ENCODE data around the gene CLIP1.

DNA sequence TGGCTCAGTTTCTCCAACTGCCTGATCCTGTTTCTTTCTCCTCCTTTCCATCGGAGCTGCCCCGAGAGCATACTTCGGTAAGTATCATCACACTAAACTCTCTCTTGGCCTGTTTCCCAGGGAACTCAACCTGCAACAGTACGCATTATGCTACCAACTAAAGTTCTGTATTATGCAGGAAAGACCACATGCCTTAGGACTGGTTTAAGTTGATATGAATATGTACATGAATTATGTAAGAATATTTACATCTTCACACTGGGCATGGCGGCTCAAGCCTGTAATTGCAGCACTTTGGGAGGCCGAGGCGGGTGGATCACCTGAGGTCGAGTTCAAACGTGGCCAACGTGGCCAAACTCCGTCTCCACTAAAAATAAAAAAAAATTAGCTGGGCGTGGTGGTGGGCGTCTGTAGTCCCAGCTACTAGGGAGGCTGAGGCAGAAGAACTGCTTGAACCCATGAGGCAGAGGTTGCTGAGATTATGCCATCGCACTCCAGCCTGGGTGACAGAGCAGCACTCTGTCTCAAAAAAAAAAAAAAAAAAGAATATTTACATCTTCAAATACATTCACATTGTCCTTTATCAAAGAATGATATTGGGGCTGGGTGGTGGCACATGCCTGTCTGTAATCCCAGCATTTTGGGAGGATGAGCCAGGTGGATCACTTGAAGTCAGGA is 124.3 kb downstream of the CLIP1 start:
- TF ChIP-seq SP1 (IDR thresholded peaks at IDR 0.05; ENCODE audit: low read depth, low read length) (no peak), CTCF (IDR thresholded peaks at IDR 0.05; ENCODE audit: control extremely low read depth in 1 of 3, insufficient read depth in 1 of 3, low read depth in 1 of 3, low read length in 3 of 3) (no peak), RBBP5 (IDR thresholded peaks at IDR 0.05; ENCODE audit: borderline replicate concordance, low read depth, low read length) (no peak), POLR2AphosphoS5 (IDR thresholded peaks at IDR 0.05; ENCODE audit: low read depth, low read length) (no peak), POLR2A (IDR thresholded peaks at IDR 0.05; ENCODE audit: control extremely low read depth in 1 of 2, low read depth in 2 of 2, low read length in 2 of 2) (no peak), RAD21 (IDR thresholded peaks at IDR 0.05 in 1 of 2, conservative IDR thresholded peaks at IDR 0.05 in 1 of 2; ENCODE audit: low read depth in 2 of 2, low read length in 2 of 2) (no peak), TAF1 (IDR thresholded peaks at IDR 0.05; ENCODE audit: low read depth, low read length) (no peak), SP2 (IDR thresholded peaks at IDR 0.05; ENCODE audit: low read length) (no peak), KDM1A (IDR thresholded peaks at IDR 0.05; ENCODE audit: borderline replicate concordance, low read length) (no peak), EGR1 (IDR thresholded peaks at IDR 0.05; ENCODE audit: borderline replicate concordance, low read depth, low read length) (no peak), CREB1 (IDR thresholded peaks at IDR 0.05) (no peak), TEAD4 (IDR thresholded peaks at IDR 0.05; ENCODE audit: low read depth, low read length) (no peak), ATF3 (IDR thresholded peaks at IDR 0.05; ENCODE audit: insufficient read depth, low read depth, low read length) (no peak), YY1 (IDR thresholded peaks at IDR 0.05; ENCODE audit: low read depth, low read length) (no peak)

All from H1 (cell line).